Thyroid gland (tissue), 4 donors: ENCODE data around the gene TAS1R3.

Experiments used
- CTCF ChIP-seq, 6 experiments: fragments of 200-600 bp in 3 of 6; fragments of 450-650 bp in 3 of 6; sonication (generic) in 3 of 6; IDR thresholded peaks; one replicate each; pipeline ENCODE4 v1.5.1; 2016 to 2019; ENCODE audit warnings: antibody characterized with exemption in 6 of 6, mild to moderate bottlenecking in 2 of 6, inconsistent platforms in 1 of 6, moderate library complexity in 1 of 6
- POLR2A ChIP-seq, 2 donors: fragments of 450-650 bp; IDR thresholded peaks; one replicate each; pipeline ENCODE4 v1.6.1; 2017; ENCODE audit warnings: antibody characterized with exemption in 2 of 2, mild to moderate bottlenecking in 2 of 2, moderate library complexity in 1 of 2

GRCh38 chr1:1345860-1346500 is 14.9 kb downstream of the TAS1R3 start:
- no peak for TF ChIP-seq POLR2A (IDR thresholded peaks at IDR 0.05)
- TF ChIP-seq CTCF (IDR thresholded peaks at IDR 0.05): no peak
